Osteocyte (in vitro differentiated cells): ENCODE measurements around the gene CD80. TPM values are rescaled to one million over a fixed set of nuclear protein-coding genes. Genes with fewer than 3 reads are reported as not detected.
A peak's percentile ranks its signal among the peaks of the same experiment; 100 is the strongest.

Experiments used
- DNase-seq: peaks from one replicate; pipeline ENCODE4 v3.0.0; 2021; ENCODE audit warnings: mixed read lengths; ENCODE audit not compliant: unreplicated experiment; ENCODE audit errors: extremely low spot score
- H3K27ac Mint-ChIP-seq: one replicate; pipeline ENCODE4 v1.8.0; 2021; ENCODE audit warnings: mild to moderate bottlenecking, mixed read lengths; ENCODE audit not compliant: unreplicated experiment
- H3K27me3 Mint-ChIP-seq: one replicate; pipeline ENCODE4 v1.8.0; 2021; ENCODE audit warnings: mixed read lengths; ENCODE audit not compliant: unreplicated experiment
- H3K36me3 Mint-ChIP-seq: one replicate; pipeline ENCODE4 v1.8.0; 2021; ENCODE audit warnings: mixed read lengths; ENCODE audit not compliant: unreplicated experiment
- H3K4me1 Mint-ChIP-seq: one replicate; pipeline ENCODE4 v1.8.0; 2021; ENCODE audit warnings: mixed read lengths; ENCODE audit not compliant: unreplicated experiment
- H3K4me3 Mint-ChIP-seq: one replicate; pipeline ENCODE4 v1.8.0; 2021; ENCODE audit warnings: mild to moderate bottlenecking, moderate library complexity, mixed read lengths; ENCODE audit not compliant: unreplicated experiment
- H3K9me3 Mint-ChIP-seq: one replicate; pipeline ENCODE4 v1.8.0; 2021; ENCODE audit warnings: mixed read lengths; ENCODE audit not compliant: unreplicated experiment
- total RNA-seq: library from RNA; stranded (reverse); gene quantifications from 2 replicates; pipeline ENCODE4 v1.2.1, GENCODE V29; 2021
- TF ChIP-seq, protein P1 (sequence below): fragments of 200-600 bp; sonication (generic); IDR thresholded peaks from 2 replicates; pipeline ENCODE4 v1.5.0; 2021; ENCODE audit warnings: antibody characterized with exemption, mild to moderate bottlenecking, moderate library complexity

The CD80 gene
- total RNA-seq, 1 donor from 2014 or later, result not detected

DNA sequence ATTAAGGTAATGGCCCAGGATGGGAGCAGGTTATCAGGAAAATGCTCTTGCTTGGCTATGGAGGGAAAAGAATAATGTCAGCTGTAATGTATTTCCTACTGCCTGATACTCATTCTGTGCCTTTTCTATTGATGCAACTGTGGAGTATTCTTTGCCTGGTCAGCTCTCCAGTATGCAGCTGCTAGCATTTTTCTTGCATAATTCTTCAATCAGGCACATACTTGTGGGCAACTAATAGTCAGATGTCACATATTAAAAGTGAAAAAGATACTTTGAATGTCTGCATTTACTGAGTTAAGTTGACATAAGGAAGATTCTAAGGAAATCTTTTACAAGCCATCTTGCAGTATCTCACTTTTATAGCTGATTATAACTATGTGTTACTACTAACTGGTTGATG, 29.5 kb downstream of the CD80 start:
- DNase-seq, result no peak

DNA sequence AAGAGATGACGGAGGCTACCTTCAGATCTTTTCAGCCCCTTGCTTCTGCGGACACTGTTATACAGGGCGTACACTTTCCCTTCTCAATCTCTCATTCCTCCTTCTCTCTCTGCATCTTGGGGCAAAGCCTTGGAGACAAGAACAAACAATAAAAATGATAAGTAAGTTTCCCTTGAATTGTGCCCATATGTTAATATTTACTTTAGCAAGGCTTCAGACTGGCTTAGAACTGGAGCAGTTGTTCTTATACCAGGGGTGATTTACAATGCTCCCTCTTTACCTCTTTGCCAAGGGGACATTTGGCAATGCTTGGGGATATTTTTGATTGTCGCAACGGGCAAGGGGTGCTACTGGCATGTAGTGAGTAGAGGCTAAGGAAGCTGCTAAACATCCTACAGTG, 31.7 kb downstream of the CD80 start:
- no peak for DNase-seq
- no peaks in the 10 kb centered on the region for H3K27me3 Mint-ChIP-seq
- TF ChIP-seq, protein P1, sequence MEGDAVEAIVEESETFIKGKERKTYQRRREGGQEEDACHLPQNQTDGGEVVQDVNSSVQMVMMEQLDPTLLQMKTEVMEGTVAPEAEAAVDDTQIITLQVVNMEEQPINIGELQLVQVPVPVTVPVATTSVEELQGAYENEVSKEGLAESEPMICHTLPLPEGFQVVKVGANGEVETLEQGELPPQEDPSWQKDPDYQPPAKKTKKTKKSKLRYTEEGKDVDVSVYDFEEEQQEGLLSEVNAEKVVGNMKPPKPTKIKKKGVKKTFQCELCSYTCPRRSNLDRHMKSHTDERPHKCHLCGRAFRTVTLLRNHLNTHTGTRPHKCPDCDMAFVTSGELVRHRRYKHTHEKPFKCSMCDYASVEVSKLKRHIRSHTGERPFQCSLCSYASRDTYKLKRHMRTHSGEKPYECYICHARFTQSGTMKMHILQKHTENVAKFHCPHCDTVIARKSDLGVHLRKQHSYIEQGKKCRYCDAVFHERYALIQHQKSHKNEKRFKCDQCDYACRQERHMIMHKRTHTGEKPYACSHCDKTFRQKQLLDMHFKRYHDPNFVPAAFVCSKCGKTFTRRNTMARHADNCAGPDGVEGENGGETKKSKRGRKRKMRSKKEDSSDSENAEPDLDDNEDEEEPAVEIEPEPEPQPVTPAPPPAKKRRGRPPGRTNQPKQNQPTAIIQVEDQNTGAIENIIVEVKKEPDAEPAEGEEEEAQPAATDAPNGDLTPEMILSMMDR, result no peak
- H3K27ac Mint-ChIP-seq, result no peak overlapping the region
- peaks cover 16% of the 10 kb centered on the region for H3K36me3 Mint-ChIP-seq
- H3K9me3 Mint-ChIP-seq, result no peaks in the 10 kb centered on the region
- no peak overlapping the region for H3K4me3 Mint-ChIP-seq
- no peaks in the 10 kb centered on the region for H3K4me1 Mint-ChIP-seq

More for the DNA sequence above, 29.5 kb downstream of the CD80 start:
- TF ChIP-seq, protein P1, result no peak
- H3K4me1 Mint-ChIP-seq, result no peaks in the 10 kb centered on the region
- no peaks in the 10 kb centered on the region for H3K27me3 Mint-ChIP-seq
- peaks cover 3% of the 10 kb centered on the region for H3K36me3 Mint-ChIP-seq
- H3K9me3 Mint-ChIP-seq, result no peaks in the 10 kb centered on the region
- no peak overlapping the region for H3K4me3 Mint-ChIP-seq
- no peak overlapping the region for H3K27ac Mint-ChIP-seq

DNA sequence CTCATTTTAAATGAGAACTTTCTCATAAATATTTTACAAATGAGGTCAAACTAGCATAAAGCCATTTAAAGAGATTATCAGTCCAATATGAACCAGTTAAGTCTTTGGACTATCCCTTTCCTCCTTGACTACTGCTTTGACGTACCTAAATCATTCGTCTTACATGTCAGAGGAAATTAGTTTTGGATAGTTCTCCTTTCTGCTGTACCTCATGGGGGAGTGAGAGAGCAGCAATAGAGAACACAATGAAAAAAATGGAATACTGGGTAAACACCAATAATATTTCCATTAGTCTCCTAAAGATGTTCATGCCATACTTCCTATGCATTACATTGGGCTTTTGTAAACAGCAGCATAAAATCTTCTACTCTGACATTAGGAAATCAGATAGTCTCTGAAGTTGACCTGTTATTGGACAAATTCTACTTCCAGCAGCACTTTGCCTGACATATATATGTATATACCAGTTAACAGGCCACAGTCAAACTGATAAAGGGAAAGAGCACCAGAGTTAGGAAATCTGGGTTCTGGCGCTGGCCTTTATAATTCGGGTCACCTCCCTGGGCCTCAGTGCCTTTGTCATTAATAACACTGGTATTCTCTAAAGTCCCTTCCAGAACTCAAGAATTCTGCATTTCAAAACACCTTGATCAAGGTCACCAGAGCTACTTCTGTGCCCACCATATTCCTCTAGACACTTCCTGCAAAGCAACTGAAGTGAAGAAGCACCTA, 34.3 kb downstream of the CD80 start:
- no peaks in the 10 kb centered on the region for H3K4me1 Mint-ChIP-seq
- no peak for DNase-seq

DNA sequence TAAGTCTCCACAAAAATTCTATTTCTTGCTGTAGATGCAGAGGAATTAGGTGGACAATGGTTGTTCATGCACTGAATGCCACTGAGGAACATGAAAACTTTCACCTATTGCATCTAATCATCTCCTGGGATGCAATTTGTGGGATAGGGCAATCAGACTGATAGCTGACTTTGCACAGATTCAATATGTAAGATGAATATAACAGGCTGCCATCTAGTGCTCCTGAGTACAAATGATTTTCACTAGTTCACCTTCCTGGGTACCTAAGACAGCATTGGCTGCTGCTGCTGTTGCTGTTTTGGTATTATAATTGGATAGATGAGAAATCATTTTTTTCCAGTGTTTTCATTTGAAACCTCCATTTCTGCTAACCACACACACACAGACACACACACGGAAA, 41.4 kb downstream of the CD80 start:
- Mint-ChIP-seq H3K4me3 (no peak overlapping the region), H3K36me3 (peaks cover 69% of the 10 kb centered on the region)
- TF ChIP-seq, protein P1, result no peak

More for the DNA sequence above, 34.3 kb downstream of the CD80 start:
- H3K4me3 Mint-ChIP-seq, result no peak overlapping the region
- no peak overlapping the region for H3K27ac Mint-ChIP-seq
- H3K36me3 Mint-ChIP-seq, result peaks cover 30% of the 10 kb centered on the region
- no peaks in the 10 kb centered on the region for H3K27me3 Mint-ChIP-seq
- TF ChIP-seq, protein P1, result peak; percentile 35
- peaks cover 6% of the 10 kb centered on the region for H3K9me3 Mint-ChIP-seq

DNA sequence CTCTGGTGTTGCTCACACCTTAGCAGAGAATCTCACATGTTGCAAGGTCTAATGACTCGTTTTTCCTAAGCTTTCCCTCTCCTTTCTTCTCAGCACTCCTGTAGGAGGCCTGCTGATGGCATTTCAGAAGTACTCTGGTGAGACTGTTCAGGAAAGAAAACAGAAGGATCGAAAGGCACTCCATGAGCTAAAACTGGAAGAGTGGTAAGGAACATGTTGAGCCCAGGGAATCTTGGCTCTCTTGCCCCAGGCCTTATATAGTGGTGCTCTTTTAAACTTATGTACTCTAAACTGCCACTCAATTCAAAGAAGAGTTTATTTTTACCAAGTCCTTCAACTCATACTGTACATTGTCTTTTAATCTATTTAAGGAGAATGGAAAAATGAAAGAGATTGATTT, 42.3 kb downstream of the CD80 start:
- Mint-ChIP-seq H3K27me3 (no peaks in the 10 kb centered on the region), H3K4me3 (no peak overlapping the region), H3K9me3 (peaks cover 13% of the 10 kb centered on the region), H3K27ac (no peak overlapping the region), H3K36me3 (peaks cover 67% of the 10 kb centered on the region), H3K4me1 (no peaks in the 10 kb centered on the region)
- no peak for DNase-seq
- TF ChIP-seq, protein P1, result no peak

More for the DNA sequence above, 41.4 kb downstream of the CD80 start:
- Mint-ChIP-seq H3K27me3 (no peaks in the 10 kb centered on the region), H3K4me1 (no peaks in the 10 kb centered on the region), H3K9me3 (peaks cover 13% of the 10 kb centered on the region), H3K27ac (no peak overlapping the region)
- DNase-seq, result no peak
